HG02610 (cell line): ENCODE results near the gene SRRM2.
"Not testable (repeated sequence)": the region's sequence is repeated elsewhere in the genome, so short reads cannot be mapped to it uniquely, and the experiment has no call there.

Source experiments
- ATAC-seq: cut with Tn5 transposase; IDR thresholded peaks from one replicate; pipeline ENCODE4 v1.9.1; 2021; ENCODE audit warnings: mild to moderate bottlenecking, moderate library complexity; ENCODE audit not compliant: unreplicated experiment

Gene SRRM2

GRCh38 chr16:2713985-2714774, 38.3 kb upstream of the SRRM2 start:
- ATAC-seq = no peak

DNA sequence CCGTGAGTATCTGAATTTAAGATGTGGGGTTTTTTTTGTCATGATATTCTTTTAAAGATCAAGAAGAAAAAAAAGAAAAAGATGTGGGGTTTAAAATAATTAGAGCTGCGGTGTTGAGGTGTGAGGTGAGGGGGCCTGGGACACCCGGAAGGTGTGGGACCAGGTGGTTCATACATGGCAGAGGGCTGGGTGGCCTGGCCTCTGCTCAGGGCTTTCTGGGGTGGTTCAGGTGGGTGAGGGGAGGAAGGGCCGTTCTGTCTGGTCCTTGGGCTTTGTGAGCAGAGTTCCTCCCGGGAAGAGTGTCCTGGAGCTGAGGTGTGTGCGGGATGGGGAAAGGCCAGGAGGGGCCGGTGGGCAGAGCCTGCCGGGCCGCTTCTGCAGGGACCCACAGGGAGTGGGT, 37.4 kb upstream of the SRRM2 start:
- ATAC-seq = no peak

- no peak for ATAC-seq
Observed at GRCh38 chr16:2715519-2715918, 36.9 kb upstream of the SRRM2 start.

DNA sequence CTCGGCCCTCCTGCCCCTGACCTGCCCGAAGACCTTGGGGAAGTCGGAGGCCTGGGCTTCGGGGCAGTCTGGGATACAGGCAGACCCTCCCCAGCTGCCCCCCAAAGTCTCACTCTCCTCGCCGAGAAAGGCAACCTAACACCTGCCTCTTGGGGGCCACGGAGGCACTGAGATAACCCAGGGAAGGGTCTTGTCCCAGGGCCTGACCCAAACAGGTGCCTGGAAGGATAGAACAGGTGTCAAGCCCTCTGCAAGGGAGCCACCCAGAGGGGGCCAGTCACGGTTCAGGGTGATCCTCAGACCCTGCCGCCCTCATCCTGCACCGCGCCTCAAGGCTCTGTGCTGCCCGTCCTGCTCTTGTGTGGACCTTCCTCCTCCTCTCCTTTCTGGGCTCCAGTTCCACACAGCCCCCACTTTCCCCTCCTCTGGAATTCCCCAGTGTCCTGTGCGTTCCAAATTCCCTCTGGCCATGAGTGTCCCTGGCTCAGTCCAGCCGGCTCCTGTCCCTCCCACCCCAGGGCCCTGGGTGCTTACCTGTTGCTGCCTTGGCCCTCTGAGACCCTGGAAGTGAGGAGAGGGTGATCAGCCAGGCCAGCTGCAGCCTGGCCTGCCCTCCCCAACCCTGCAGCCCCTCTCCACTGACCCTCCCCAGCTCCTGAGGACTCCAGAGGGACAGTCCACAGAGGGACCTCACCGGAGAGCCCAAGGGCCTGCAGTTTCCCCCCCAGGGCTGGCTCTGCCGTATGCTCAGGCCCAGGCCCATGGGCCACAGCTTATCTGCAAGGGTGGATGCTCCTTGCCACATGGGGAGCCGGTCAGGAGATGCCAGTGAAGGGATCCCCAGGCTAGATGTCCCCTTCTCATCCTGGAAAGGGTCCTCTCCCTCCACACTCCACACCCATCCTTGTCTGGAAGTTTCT, 36.2 kb upstream of the SRRM2 start:
- no peak for ATAC-seq

GRCh38 chr16:2716948-2717347, 35.5 kb upstream of the SRRM2 start:
- ATAC-seq = no peak

- ATAC-seq = no peak
Observed at GRCh38 chr16:2717383-2718263, 34.8 kb upstream of the SRRM2 start.

- no peak for ATAC-seq
Observed at GRCh38 chr16:2719328-2720063, 32.9 kb upstream of the SRRM2 start.

DNA sequence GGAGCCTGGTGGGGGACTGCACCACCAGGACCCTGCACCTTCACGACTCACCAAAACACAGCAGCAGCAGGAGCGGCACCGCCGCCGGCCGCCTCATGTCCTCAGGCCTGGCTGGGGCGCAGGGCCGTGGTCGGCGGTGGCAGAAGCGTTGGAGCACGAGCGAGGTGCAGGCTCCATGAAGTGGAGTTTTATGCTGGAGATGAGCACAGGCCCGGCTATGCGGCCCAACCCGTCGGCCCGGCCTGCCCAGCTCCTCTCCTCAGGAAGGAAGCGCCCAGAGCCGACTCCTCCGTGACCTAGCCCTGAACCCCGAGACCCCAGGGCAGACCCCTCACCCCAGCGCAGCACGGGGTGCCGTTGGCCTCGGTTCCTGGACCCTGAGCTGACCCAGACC, 32.4 kb upstream of the SRRM2 start, which contains the start of gene PRSS27:
PRSS27 (minus strand) TSS at position 161 of the 394 bp plus-strand sequence; CDS start at position 97, 64 bp downstream.
- ATAC-seq = no peak

- ATAC-seq = peak; percentile 74
Observed at GRCh38 chr16:2720719-2721633, 31.5 kb upstream of the SRRM2 start.

- not testable (repeated sequence) for ATAC-seq
Observed at GRCh38 chr16:2721634-2722173, 30.7 kb upstream of the SRRM2 start.

- ATAC-seq = no peak
Observed at GRCh38 chr16:2724088-2724676, 28.3 kb upstream of the SRRM2 start.

DNA sequence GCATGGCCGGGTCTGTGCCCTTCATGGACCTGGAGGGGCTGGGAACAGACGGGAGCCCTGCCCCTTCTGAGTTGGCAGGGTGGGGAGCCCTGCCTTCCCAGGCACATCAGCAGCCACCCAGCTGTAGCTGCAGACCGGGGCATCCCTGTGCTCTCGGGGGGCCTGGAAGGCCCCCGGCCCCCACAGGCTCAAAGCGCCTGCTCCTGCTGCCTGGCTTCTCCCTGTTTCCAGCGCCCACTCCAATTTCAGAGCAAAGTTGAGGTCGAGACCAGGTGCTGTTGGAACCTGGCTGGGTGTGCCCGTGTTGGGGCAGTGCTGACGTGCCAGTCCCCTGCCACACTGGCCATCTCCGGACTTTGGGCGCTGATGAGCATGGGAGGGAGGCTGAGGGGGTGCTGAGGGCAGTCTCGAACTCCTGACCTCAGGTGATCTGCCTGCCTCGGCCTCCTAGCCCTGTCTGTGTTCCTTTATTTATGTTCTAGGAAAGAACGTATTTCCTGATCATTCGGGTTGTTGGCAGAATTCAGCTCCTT, 27.6 kb upstream of the SRRM2 start:
- ATAC-seq = no peak

GRCh38 chr16:2726923-2727322, 25.5 kb upstream of the SRRM2 start:
- ATAC-seq = no peak

DNA sequence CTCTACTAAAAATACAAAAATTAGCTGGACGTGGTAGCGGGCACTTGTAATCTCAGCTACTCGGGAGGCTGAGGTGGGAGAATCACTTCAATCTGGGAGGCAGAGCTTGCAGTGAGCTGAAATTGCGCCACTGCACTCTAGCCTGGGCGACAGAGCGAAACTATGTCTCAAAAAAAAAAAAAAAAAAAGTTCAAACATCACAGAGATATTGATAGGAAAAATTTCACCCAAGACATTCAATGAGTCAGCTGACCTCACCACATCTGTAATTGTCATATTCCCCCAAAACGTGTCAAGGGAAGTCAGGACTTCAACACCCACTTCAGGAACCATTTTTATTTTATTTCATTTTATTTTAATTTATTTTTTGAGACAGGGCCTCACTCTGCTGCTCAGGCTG, 24.4 kb upstream of the SRRM2 start:
- no peak for ATAC-seq

- ATAC-seq = no peak
Observed at GRCh38 chr16:2734844-2735515, 17.5 kb upstream of the SRRM2 start.

GRCh38 chr16:2736476-2737237, 15.8 kb upstream of the SRRM2 start:
- ATAC-seq = no peak

- no peak for ATAC-seq
Observed at GRCh38 chr16:2737238-2737605, 15.2 kb upstream of the SRRM2 start.
